Cortex of kidney (tissue), 1 donor: ENCODE measurements around the gene FAM81B.

Source experiments
- DNase-seq: peaks from one replicate; lab custom pipeline; 2025; lab: John Stamatoyannopoulos, UW

Gene FAM81B

GRCh38 chr5:95471487-95471886 is 80.3 kb downstream of the FAM81B start:
- no peak for DNase-seq

GRCh38 chr5:95471942-95472341 is 80.8 kb downstream of the FAM81B start:
- no peak for DNase-seq

- no peak for DNase-seq
These were observed 93.3 kb downstream of the FAM81B start for GRCh38 chr5:95484421-95484820.

GRCh38 chr5:95486191-95486590 is 95.0 kb downstream of the FAM81B start:
- no peak for DNase-seq

GRCh38 chr5:95487880-95488279 is 96.7 kb downstream of the FAM81B start:
- no peak for DNase-seq
